ENCODE data around the gene AIP. TPM values are rescaled to one million over a fixed set of nuclear protein-coding genes. Genes with fewer than 3 reads are reported as not detected.

Gene AIP
- total RNA-seq, 1 experiment from 2014 or later, result 171 TPM

DNA sequence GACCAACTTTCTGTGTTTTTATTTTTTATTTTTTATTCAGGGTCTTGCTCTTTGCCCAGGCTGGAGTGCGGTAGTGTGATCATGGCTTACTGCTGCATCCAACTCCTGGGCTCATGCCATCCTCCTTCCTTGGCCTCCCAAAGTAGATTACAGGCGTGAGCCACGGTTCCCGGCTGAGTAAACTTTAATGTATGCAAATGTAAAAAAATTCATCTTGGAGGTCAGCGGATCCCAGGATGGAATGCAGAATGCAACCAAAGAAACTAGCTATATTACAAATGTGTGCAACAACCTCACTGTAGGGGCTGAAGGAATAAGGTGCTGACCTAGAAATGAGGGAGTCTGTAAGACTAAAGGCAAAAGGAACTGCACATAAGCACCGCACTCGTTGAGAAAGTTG is 31.3 kb downstream of the AIP start:
- H3F3A ChIP-seq (ENCODE audit: low read length, unreplicated experiment), result no peaks in the 10 kb centered on the region
- H3K27me3 ChIP-seq (ENCODE audit: low read length), result peaks cover 8% of the 10 kb centered on the region; the same call in 1 of the 2 replicates
- ChIA-PET CTCF (no interaction called here), POLR2A (ENCODE audit: unreplicated experiment) (no interaction called here)
- BruUV-seq (replicated peaks), result no TSS peak
- H3K4me1 ChIP-seq (ENCODE audit: insufficient read depth, low read length), result peaks cover under 1% of the 10 kb centered on the region
- no peaks in the 10 kb centered on the region for H3K9me2 ChIP-seq (replicated peaks; ENCODE audit: low read length)
- no peaks in the 10 kb centered on the region for H3K9me3 ChIP-seq (ENCODE audit: low read length)
- H3K27ac ChIP-seq (ENCODE audit: low read length), result no peak overlapping the region
- H4K20me1 ChIP-seq (ENCODE audit: low read length), result no peaks in the 10 kb centered on the region
- H3K36me3 ChIP-seq (ENCODE audit: low read depth, low read length), result no peaks in the 10 kb centered on the region
- TF ChIP-seq EZH2 (IDR thresholded peaks at IDR 0.05; ENCODE audit: low read length, unreplicated experiment) (no peak), EZH2phosphoT487 (IDR thresholded peaks at IDR 0.05; ENCODE audit: borderline replicate concordance, low read length) (no peak)
- TF ChIP-seq, protein P1, sequence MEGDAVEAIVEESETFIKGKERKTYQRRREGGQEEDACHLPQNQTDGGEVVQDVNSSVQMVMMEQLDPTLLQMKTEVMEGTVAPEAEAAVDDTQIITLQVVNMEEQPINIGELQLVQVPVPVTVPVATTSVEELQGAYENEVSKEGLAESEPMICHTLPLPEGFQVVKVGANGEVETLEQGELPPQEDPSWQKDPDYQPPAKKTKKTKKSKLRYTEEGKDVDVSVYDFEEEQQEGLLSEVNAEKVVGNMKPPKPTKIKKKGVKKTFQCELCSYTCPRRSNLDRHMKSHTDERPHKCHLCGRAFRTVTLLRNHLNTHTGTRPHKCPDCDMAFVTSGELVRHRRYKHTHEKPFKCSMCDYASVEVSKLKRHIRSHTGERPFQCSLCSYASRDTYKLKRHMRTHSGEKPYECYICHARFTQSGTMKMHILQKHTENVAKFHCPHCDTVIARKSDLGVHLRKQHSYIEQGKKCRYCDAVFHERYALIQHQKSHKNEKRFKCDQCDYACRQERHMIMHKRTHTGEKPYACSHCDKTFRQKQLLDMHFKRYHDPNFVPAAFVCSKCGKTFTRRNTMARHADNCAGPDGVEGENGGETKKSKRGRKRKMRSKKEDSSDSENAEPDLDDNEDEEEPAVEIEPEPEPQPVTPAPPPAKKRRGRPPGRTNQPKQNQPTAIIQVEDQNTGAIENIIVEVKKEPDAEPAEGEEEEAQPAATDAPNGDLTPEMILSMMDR (conservative IDR thresholded peaks at IDR 0.05; ENCODE audit: low read depth, low read length), result no peak
- no peak overlapping the region for H3K4me2 ChIP-seq (ENCODE audit: low read length)
- no peak overlapping the region for H3K9ac ChIP-seq (ENCODE audit: low read length)
- DNase-seq, result no peak
- intact Hi-C loops (cut with micrococcal nuclease), result no loop called here
- ATAC-seq, result no peak
- H3K4me3 ChIP-seq (ENCODE audit: low read length), result no peak overlapping the region
- no peak overlapping the region for H2AFZ ChIP-seq (ENCODE audit: low read length)
- H3K79me2 ChIP-seq (ENCODE audit: low read length), result no peaks in the 10 kb centered on the region

DNA sequence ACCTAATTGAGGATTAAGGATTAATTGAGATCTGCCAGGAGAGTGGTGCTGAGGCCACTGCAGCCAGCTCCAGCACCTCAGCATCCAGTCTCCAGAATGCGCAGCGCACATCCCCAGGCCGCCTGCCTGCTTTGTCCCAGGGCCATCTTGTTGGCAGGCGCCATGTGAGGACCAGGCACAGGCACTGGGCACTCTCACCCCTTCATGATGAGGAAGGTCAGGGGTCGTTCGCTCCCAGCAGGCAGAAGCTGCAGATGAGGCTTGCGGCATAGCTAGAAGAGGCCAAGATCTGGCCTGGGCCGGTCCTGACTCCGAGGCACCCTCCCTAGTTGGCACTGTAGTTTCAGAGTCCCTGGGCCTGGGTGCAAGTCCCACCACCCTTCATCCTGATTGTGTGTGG is 34.0 kb downstream of the AIP start:
- intact Hi-C loops (cut with micrococcal nuclease), result no loop called here
- DNase-seq (no peak), ATAC-seq (no peak)
- Histone ChIP-seq H3K4me2 (ENCODE audit: low read length) (no peak overlapping the region), H3K36me3 (ENCODE audit: low read depth, low read length) (no peaks in the 10 kb centered on the region), H3F3A (ENCODE audit: low read length, unreplicated experiment) (no peaks in the 10 kb centered on the region), H3K4me1 (ENCODE audit: insufficient read depth, low read length) (no peaks in the 10 kb centered on the region), H3K27ac (ENCODE audit: low read length) (no peak overlapping the region), H3K9me2 (replicated peaks; ENCODE audit: low read length) (no peaks in the 10 kb centered on the region), H2AFZ (ENCODE audit: low read length) (no peak overlapping the region), H3K9me3 (ENCODE audit: low read length) (no peaks in the 10 kb centered on the region), H4K20me1 (ENCODE audit: low read length) (no peaks in the 10 kb centered on the region), H3K27me3 (ENCODE audit: low read length) (peaks cover 8% of the 10 kb centered on the region; the same call in 1 of the 2 replicates), H3K9ac (ENCODE audit: low read length) (no peak overlapping the region), H3K4me3 (ENCODE audit: low read length) (no peak overlapping the region), H3K79me2 (ENCODE audit: low read length) (no peaks in the 10 kb centered on the region)
- ChIA-PET POLR2A (ENCODE audit: unreplicated experiment) (no interaction called here), CTCF (no interaction called here)
- TF ChIP-seq, protein P1 (conservative IDR thresholded peaks at IDR 0.05; ENCODE audit: low read depth, low read length), result no peak
- no peak for TF ChIP-seq EZH2 (IDR thresholded peaks at IDR 0.05; ENCODE audit: low read length, unreplicated experiment)
- TF ChIP-seq EZH2phosphoT487 (IDR thresholded peaks at IDR 0.05; ENCODE audit: borderline replicate concordance, low read length), result no peak
- BruUV-seq (replicated peaks), result no TSS peak

DNA sequence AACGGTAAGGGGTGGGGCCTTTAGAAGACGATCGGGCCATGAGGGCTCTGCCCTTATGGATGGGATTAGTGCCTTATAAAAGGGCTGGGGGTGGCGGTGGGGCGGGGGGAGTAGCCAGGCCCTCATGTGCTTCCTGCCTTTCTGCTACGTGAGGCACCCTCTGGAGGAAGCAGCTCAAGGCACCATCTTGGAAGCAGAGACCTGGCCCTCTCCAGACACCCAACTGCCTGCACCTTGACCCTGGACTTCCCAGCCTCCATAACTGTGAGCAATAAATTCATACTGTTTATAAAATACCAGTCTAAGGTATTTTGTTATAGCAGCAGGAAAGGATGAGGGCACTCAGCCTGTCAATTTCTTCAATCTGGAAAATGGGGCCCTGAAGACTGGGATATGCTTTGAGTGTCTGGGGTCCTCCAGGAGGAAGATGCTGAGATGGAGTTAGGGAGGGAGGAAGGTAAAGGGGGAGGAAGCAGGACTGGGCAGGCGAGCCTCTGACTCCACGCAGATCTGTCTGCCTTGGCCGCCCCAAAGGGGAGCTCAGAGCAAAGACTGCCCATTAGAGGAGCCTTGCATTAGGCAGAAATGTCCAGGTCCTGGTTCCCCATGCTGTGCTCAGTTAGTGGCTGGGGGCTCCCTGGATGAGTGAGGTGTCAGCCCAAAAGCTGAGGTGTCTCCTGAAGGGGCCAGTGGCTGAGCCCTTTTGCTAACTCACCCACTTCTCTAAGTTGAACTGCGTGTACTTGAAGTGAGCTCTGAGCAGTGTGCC is 35.1 kb downstream of the AIP start:
- TF ChIP-seq EZH2 (IDR thresholded peaks at IDR 0.05; ENCODE audit: low read length, unreplicated experiment) (no peak), EZH2phosphoT487 (IDR thresholded peaks at IDR 0.05; ENCODE audit: borderline replicate concordance, low read length) (no peak)
- TF ChIP-seq, protein P1 (conservative IDR thresholded peaks at IDR 0.05; ENCODE audit: low read depth, low read length), result no peak
- Histone ChIP-seq H3K36me3 (ENCODE audit: low read depth, low read length) (no peaks in the 10 kb centered on the region), H3K4me2 (ENCODE audit: low read length) (no peak overlapping the region), H3K27me3 (ENCODE audit: low read length) (peaks cover 8% of the 10 kb centered on the region; the same call in 1 of the 2 replicates), H3K9me3 (ENCODE audit: low read length) (no peaks in the 10 kb centered on the region), H3K4me1 (ENCODE audit: insufficient read depth, low read length) (no peaks in the 10 kb centered on the region), H3F3A (ENCODE audit: low read length, unreplicated experiment) (no peaks in the 10 kb centered on the region), H2AFZ (ENCODE audit: low read length) (no peak overlapping the region), H3K9ac (ENCODE audit: low read length) (no peak overlapping the region), H3K9me2 (replicated peaks; ENCODE audit: low read length) (no peaks in the 10 kb centered on the region), H3K27ac (ENCODE audit: low read length) (no peak overlapping the region), H3K79me2 (ENCODE audit: low read length) (no peaks in the 10 kb centered on the region), H4K20me1 (ENCODE audit: low read length) (no peaks in the 10 kb centered on the region), H3K4me3 (ENCODE audit: low read length) (no peak overlapping the region)
- ATAC-seq (no peak), DNase-seq (no peak)
- intact Hi-C loops (cut with micrococcal nuclease), result no loop called here
- CTCF ChIA-PET, result no interaction called here
- POLR2A ChIA-PET (ENCODE audit: unreplicated experiment), result no interaction called here
- BruUV-seq (replicated peaks), result no TSS peak
